Activated naive CD8-positive, alpha-beta T cell (primary cell): Measurements from ENCODE around the gene WAPL.

Experiments
- H3K27ac Mint-ChIP-seq: one replicate; pipeline ENCODE4 v1.8.0; 2021; ENCODE audit warnings: mixed read lengths
- H3K27me3 Mint-ChIP-seq: one replicate; pipeline ENCODE4 v1.8.0; 2021; ENCODE audit warnings: mixed read lengths
- H3K36me3 Mint-ChIP-seq: one replicate; pipeline ENCODE4 v1.8.0; 2021; ENCODE audit warnings: mixed read lengths
- H3K4me1 Mint-ChIP-seq: one replicate; pipeline ENCODE4 v1.8.0; 2021; ENCODE audit warnings: low read depth, mixed read lengths
- H3K4me3 Mint-ChIP-seq: one replicate; pipeline ENCODE4 v1.8.0; 2021; ENCODE audit warnings: mild to moderate bottlenecking, mixed read lengths
- H3K9me3 Mint-ChIP-seq: one replicate; pipeline ENCODE4 v1.8.0; 2021; ENCODE audit warnings: low read depth, mixed read lengths

WAPL gene

DNA sequence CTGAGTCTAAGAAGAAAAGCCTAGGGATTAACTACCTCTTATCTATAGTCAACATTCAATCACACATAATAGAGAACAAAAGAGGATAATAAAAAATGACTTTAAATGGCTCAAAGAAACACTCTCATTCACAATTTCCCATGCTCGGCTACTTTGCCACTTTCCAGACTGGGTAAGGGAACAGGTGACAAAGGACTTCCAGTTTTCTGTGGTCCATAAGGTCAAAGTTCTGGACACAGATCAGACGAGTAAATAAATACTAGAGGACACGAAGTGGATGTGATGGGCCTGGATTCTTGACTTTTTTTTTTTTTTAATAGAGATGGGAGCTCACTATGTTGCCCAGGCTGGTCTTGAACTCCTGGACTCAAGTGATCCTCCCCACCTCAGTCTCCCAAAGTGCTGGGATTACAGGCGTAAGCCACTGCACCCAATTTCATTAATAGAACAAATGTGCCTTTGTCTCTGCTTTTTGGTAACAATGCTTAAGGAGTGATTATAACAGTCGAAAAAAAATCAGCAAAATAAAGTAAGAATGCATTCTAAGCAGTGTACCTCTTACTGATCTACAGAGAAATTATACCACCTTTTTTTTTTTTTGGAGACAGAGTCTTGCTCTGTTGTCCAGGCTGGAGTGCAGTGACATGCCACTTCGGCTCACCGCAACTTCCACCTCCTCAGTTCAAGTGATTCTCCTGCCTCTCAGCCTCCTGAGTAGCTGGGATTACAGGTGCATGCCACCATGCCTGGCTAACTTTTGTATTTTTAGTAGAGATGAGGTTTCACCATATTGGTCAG, 70.6 kb downstream of the WAPL start:
- no peak overlapping the region for H3K4me3 Mint-ChIP-seq
- peaks cover 39% of the 10 kb centered on the region for H3K4me1 Mint-ChIP-seq
- H3K27ac Mint-ChIP-seq, result peak overlapping the region; percentile 61
- H3K36me3 Mint-ChIP-seq, result peaks cover 18% of the 10 kb centered on the region
- no peaks in the 10 kb centered on the region for H3K9me3 Mint-ChIP-seq
- H3K27me3 Mint-ChIP-seq, result no peaks in the 10 kb centered on the region

DNA sequence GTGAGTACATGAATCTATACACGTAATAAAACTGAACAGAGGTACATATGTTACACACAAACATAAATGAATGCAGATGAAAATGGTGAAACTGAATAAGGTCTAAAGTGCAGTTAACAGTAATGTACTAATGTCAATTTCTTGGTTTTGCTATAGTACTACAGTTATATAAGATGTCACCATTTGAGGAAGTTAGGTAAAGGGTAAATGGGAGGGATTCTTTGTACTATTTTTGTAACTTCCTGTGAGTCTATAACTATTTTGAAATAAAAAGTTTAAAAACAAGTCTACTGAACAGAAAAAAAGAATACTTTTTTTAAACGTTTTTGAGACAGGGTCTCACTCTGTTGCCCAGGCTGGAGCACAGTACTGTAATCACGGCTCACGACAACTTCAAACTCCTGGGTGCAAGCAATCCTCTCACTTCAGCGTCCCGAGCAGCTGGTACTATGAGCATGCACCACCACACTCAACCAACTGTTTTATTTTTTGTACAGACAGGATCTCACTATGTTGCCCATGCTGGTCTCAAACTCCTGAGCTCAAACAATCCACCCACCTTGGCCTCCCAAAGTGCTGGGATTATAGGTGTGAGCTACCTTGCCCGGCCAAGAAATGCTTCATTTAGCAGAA, 71.5 kb downstream of the WAPL start:
- H3K27ac Mint-ChIP-seq, result peak overlapping the region; percentile 61
- no peaks in the 10 kb centered on the region for H3K27me3 Mint-ChIP-seq
- H3K4me1 Mint-ChIP-seq, result peaks cover 40% of the 10 kb centered on the region
- peaks cover 18% of the 10 kb centered on the region for H3K36me3 Mint-ChIP-seq
- H3K4me3 Mint-ChIP-seq, result no peak overlapping the region
- no peaks in the 10 kb centered on the region for H3K9me3 Mint-ChIP-seq

DNA sequence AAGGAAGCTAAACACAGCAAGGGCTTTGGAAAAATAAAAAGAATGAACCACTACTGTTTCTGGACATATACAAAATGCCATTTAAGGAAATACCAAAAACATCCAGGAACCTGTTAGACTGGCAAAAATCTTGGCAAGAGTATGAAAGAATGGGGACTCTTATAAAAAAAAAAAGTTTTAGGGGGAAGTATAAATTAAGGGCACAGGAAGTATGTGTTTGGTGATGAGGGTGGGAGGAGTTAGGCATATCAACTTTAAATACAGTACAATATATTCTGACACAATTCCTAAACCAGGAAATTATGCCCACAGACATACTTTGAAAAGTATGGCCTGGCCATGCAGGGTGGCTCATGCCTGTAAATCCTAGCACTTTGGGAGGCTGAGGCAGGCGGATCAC, 74.2 kb downstream of the WAPL start:
- H3K27me3 Mint-ChIP-seq, result no peaks in the 10 kb centered on the region

DNA sequence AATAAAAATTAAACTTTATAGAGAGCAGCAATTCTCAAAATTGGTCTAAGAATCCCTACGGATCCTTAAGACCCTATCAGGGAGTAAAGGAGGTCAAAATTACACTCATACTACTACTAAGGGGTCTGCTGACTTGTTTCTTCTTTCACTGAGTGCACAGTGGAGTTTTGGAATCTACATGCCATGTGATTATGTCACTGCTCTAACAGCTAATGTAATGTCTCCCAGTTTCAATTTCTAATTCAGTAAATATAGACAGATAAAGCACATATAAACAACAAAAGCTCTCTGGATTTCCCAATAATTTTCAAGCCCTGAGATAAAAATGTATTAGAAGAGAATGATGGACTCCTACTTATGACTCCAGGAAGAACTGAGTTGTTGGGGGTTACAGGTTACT, 74.6 kb downstream of the WAPL start:
- Mint-ChIP-seq H3K9me3 (no peaks in the 10 kb centered on the region), H3K27me3 (no peaks in the 10 kb centered on the region), H3K27ac (peak overlapping the region; percentile 62), H3K4me1 (peaks cover 43% of the 10 kb centered on the region), H3K4me3 (no peak overlapping the region), H3K36me3 (peaks cover 17% of the 10 kb centered on the region)

More for the DNA sequence above, 74.2 kb downstream of the WAPL start:
- H3K9me3 Mint-ChIP-seq, result no peaks in the 10 kb centered on the region
- H3K36me3 Mint-ChIP-seq, result peaks cover 17% of the 10 kb centered on the region
- H3K27ac Mint-ChIP-seq, result peak overlapping the region; percentile 62
- H3K4me3 Mint-ChIP-seq, result no peak overlapping the region
- peaks cover 43% of the 10 kb centered on the region for H3K4me1 Mint-ChIP-seq

DNA sequence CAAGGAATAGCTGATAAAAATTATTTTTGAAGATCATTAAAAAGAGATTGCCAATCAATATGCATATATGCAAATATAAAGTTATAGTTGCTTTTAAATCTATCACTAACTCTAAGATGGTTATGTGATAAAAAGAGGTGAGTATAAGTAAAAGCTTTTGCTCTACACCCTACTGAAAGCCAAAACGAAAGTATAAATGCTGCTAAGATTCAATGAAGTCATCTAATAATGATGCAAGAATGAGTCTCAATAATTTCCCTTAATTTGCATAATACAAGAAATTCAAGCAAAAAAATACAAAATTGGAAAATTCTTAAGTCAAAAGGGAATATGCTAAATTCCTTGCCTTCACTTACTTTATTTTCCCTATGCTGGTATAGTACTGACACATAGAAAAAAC, 75.2 kb downstream of the WAPL start:
- peak overlapping the region; percentile 67 for H3K27ac Mint-ChIP-seq
- H3K27me3 Mint-ChIP-seq, result no peaks in the 10 kb centered on the region
- no peak overlapping the region for H3K4me3 Mint-ChIP-seq
- peaks cover 42% of the 10 kb centered on the region for H3K4me1 Mint-ChIP-seq
- H3K36me3 Mint-ChIP-seq, result peaks cover 18% of the 10 kb centered on the region
- H3K9me3 Mint-ChIP-seq, result no peaks in the 10 kb centered on the region

DNA sequence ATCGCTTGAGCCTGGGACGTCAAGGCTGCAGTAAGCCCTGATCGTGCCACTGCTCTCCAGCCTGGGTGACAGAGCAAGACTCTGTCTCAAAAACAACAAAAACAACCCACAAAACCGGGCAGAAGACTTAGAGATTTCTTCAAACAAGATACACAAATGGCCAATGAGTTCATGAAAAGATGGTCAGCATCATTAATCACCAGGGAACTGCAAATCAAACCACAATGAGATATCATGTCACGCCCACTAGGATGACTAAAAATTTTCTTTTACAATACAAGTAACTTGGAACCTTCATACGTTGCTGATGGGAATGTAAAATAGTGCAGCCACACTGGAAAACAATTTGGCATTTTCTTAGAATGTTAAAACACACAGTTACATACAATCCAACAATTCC, 77.7 kb downstream of the WAPL start:
- Mint-ChIP-seq H3K27me3 (no peaks in the 10 kb centered on the region), H3K4me3 (no peak overlapping the region), H3K27ac (no peak overlapping the region), H3K4me1 (peaks cover 37% of the 10 kb centered on the region), H3K36me3 (peaks cover 19% of the 10 kb centered on the region), H3K9me3 (no peaks in the 10 kb centered on the region)

DNA sequence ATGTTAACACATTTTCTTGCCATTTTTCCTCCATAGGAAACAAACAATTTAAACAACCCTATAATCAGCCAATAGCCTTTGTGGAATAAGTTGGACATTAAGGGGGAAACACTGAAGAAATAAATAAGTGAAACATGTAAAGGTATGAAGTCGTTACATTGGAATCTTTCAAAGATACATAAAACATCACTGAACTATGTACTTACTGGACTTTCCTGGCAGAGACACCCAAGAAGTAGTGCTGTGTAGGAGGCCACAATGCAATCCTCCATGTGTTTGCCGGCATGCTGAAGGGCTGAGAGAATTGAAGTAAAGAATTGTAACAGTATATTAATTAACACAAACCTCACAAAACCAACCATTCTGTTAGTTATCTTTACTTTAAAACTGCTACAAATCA, 78.5 kb downstream of the WAPL start:
- no peak overlapping the region for H3K27ac Mint-ChIP-seq
- H3K36me3 Mint-ChIP-seq, result peaks cover 19% of the 10 kb centered on the region
- no peaks in the 10 kb centered on the region for H3K9me3 Mint-ChIP-seq
- no peaks in the 10 kb centered on the region for H3K27me3 Mint-ChIP-seq
- H3K4me1 Mint-ChIP-seq, result peaks cover 36% of the 10 kb centered on the region
- no peak overlapping the region for H3K4me3 Mint-ChIP-seq

DNA sequence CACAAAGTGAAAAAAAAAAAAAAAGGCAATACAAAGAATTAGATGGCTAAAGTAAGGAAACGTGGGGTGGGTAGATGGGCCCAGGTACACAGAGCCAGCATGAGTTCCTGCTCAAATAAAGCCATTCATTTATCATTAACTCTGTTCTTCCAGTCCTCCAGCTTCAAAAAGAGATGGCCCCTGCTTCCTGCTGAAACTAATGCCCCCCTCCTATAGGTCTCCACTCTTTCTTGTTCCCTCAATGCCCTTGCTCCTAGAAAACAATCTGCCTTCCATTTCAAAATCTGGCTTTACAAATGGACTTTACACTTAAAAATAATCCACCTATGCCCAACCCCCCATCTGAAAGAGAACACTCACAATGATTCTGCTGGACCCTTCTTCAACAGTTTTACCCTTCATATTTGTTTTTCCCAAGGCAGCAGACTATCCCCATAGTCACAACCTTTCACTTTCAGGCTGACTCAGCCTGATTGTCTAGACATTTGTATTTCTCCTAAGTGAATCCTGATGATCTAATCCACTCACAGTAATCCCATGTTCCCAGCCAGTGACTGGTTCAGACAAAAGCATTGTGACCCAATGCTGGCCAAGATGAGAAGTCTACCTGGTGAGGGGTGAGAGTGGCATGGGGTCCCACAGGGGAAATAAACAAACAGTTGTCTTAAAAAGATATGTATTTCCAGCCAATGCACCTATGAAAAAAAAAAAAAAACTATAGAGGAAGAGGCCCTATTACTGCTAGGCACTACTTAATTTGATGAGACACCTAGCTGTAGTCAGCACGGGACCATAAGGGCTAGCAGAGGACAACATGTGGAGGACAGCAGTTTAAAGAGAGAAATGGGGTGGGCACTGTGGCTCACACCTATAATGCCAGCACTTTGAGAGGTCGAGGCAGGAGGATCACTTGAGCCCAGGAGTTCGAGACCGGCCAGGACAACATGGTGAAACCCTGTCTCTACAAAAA, 80.4 kb downstream of the WAPL start:
- Mint-ChIP-seq H3K27ac (peak overlapping the region; percentile 78), H3K9me3 (no peaks in the 10 kb centered on the region), H3K4me3 (no peak overlapping the region), H3K36me3 (peaks cover 19% of the 10 kb centered on the region), H3K27me3 (no peaks in the 10 kb centered on the region), H3K4me1 (peaks cover 23% of the 10 kb centered on the region)

DNA sequence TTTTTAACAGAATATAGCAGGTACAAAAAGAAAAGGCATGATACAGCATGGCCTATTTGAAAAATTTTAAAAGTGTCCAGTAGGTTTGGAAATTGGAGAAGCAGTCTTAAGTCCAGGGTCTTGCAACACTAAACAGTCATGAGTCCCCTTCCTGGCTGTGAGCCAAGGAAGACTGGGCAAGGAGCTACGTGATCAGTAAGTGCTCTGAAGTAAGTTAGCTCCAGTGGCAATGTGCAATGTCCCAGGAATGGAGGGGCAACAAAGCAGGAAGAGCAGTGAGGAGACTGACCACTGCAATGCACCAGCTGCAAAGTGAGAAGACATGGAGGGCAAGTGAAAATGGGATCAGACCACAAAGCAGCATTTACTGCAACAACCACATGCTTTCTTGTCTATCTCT, 82.0 kb downstream of the WAPL start:
- peak overlapping the region; percentile 23 for H3K27ac Mint-ChIP-seq
- H3K27me3 Mint-ChIP-seq, result no peaks in the 10 kb centered on the region
- H3K36me3 Mint-ChIP-seq, result peaks cover 16% of the 10 kb centered on the region
- peaks cover 21% of the 10 kb centered on the region for H3K4me1 Mint-ChIP-seq
- no peak overlapping the region for H3K4me3 Mint-ChIP-seq
- no peaks in the 10 kb centered on the region for H3K9me3 Mint-ChIP-seq

DNA sequence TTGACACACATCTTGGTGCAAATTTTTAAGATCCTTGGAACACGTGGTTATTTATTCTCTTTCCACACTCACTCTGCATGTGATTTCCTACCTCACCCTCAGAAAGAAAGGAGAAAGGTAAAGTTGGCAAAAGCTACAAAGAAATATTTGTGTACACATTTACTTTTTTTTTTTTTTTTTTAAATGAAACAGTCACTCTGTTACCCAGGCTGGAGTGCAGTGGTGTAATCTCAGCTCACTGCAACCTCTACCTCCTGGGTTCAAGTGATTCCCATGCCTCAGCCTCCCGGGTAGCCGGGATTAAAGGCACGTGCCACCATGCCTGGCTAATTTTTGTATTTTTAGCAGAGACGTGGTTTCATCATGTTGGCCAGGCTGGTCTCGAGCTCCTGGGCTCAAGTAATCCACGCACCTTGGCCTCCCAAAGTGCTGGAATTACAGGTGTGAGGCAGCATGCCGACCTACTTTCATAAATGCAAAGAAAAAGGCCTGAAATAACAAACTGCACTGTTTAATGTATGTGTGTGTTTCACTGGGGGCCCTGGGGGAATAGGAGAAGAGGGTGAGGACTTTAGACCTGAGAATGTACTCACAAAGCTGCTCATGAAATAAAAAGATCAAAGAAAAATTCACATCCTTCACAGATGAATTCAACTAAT, 83.4 kb downstream of the WAPL start:
- H3K4me3 Mint-ChIP-seq, result no peak overlapping the region
- no peaks in the 10 kb centered on the region for H3K9me3 Mint-ChIP-seq
- H3K4me1 Mint-ChIP-seq, result peaks cover 20% of the 10 kb centered on the region
- H3K36me3 Mint-ChIP-seq, result peaks cover 12% of the 10 kb centered on the region
- no peaks in the 10 kb centered on the region for H3K27me3 Mint-ChIP-seq
- H3K27ac Mint-ChIP-seq, result peak overlapping the region; percentile 41

DNA sequence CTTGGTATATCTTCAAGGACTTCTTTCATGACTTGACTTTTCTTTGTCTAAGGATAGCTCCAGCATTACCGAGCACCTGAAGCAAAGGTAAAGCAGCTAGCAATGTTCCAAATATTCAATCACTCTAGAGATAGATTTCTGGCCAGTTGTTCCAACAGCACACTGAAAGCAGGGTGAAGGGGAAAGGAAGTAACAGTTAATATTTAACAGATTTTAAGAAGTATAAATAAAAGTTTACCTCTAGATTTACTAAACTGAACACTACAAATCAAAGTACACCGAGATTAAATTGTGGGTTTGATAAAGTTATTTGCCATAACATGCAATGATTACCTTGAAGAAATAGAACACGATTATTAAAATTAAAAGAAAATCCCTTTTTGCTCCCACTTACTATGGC, 84.1 kb downstream of the WAPL start:
- Mint-ChIP-seq H3K4me3 (no peak overlapping the region), H3K36me3 (peaks cover 12% of the 10 kb centered on the region), H3K9me3 (no peaks in the 10 kb centered on the region), H3K4me1 (peaks cover 18% of the 10 kb centered on the region), H3K27me3 (no peaks in the 10 kb centered on the region), H3K27ac (no peak overlapping the region)

DNA sequence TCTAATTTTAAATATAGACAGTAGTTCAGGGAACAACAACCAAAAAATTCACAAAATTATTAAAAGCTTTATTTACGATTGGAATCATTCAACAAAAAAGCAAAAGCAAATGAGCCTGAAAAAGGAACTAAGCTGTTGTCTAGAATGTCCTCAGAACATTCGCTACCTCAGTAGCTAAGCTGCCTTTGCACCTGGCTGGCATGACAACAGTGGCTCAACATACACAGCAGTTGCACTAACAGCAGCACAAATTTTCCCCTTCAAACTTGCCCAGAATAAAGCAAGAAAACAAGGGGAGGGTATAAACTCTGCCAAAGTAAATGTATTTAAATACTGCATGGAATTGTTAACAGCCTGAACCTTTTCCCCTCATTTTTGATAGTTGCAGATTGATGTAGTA, 84.6 kb downstream of the WAPL start:
- peaks cover 18% of the 10 kb centered on the region for H3K4me1 Mint-ChIP-seq
- H3K9me3 Mint-ChIP-seq, result no peaks in the 10 kb centered on the region
- peaks cover 12% of the 10 kb centered on the region for H3K36me3 Mint-ChIP-seq
- no peak overlapping the region for H3K4me3 Mint-ChIP-seq
- H3K27ac Mint-ChIP-seq, result no peak overlapping the region
- no peaks in the 10 kb centered on the region for H3K27me3 Mint-ChIP-seq

DNA sequence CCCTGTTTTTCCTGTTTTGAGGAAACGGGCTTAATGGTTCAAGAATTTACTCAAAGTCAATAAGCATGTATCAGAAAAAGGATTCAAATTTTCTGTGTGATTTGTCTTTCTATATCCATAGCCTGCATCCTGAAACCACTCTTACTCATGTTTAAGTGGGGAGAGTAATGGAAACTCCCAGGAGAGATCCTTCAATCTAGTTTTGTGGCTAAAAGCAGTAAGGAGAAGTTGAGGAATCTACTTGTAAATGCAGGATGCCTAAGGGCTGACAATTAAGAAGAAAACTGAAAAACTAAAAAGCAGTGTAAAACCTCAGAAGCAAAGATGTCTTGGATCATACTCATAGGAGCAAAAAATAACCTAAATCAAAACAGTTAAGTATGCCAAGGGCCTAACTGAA, 86.9 kb downstream of the WAPL start:
- no peaks in the 10 kb centered on the region for H3K9me3 Mint-ChIP-seq

DNA sequence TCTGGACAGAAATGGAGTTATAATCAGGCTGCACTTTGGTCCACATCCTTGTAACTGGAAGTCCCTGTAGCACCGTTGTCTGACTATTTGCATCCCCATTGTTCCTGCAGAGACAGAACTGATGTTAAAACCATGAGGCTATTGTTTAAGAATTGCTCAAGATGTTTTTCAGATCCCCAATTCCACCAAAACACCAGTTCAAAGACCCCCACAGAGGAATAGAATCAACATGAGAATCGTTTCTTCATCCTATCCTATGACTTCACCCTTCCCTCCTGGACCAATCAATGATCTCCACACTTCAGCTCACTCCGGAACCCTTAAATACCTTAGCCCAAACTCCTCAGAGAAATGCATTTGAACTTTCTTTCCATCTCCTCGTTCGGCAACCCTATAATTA, 97.9 kb downstream of the WAPL start:
- no peak overlapping the region for H3K27ac Mint-ChIP-seq

More for the DNA sequence above, 86.9 kb downstream of the WAPL start:
- peaks cover 3% of the 10 kb centered on the region for H3K36me3 Mint-ChIP-seq
- H3K4me3 Mint-ChIP-seq, result no peak overlapping the region
- H3K27me3 Mint-ChIP-seq, result no peaks in the 10 kb centered on the region
- H3K27ac Mint-ChIP-seq, result no peak overlapping the region
- H3K4me1 Mint-ChIP-seq, result peaks cover 4% of the 10 kb centered on the region

More for the DNA sequence above, 97.9 kb downstream of the WAPL start:
- peaks cover 4% of the 10 kb centered on the region for H3K36me3 Mint-ChIP-seq
- no peak overlapping the region for H3K4me3 Mint-ChIP-seq
- H3K4me1 Mint-ChIP-seq, result peaks cover 5% of the 10 kb centered on the region
- H3K27me3 Mint-ChIP-seq, result no peaks in the 10 kb centered on the region
- H3K9me3 Mint-ChIP-seq, result no peaks in the 10 kb centered on the region
